PC-3 (cell line): ENCODE results near the gene MEF2B. TPM values are rescaled to one million over a fixed set of nuclear protein-coding genes. Genes with fewer than 3 reads are reported as not detected.

Source experiments
- ATAC-seq: fragments of 200-7000 bp; cut with Tn5 transposase; 2 replicates; pipeline ENCODE4 v1.9.1; 2020; ENCODE audit warnings: mild to moderate bottlenecking, moderate library complexity
- BruUV-seq: library from RNA; stranded (reverse); fragments of 400-500 nt; replicated peaks from 2 replicates; lab custom pipeline; 2021; lab: Mats Ljungman, UMichigan
- CTCF ChIA-PET: fragments of 300-600 bp; sonication (Branson Sonifier 250); formaldehyde crosslinking; loops from one replicate; lab custom pipeline; 2022; ENCODE audit warnings: antibody characterized with exemption; lab: Charles Lee
- POLR2A ChIA-PET: fragments of 300-600 bp; sonication (Branson Sonifier 250); formaldehyde crosslinking; loops from one replicate; lab custom pipeline; 2022; ENCODE audit warnings: antibody characterized with exemption; ENCODE audit not compliant: unreplicated experiment; lab: Charles Lee
- DNase-seq: peaks from one replicate; pipeline ENCODE4 v3.0.0-alpha.2; 2015
- H2AFZ ChIP-seq: fragments of 300-600 bp; sonication (generic); 2 replicates; pipeline ENCODE4 v1.6.0; 2016; ENCODE audit warnings: antibody characterized with exemption, low read length
- H3F3A ChIP-seq: fragments of 300-600 bp; sonication (generic); one replicate; pipeline ENCODE4 v1.6.0; 2017; ENCODE audit warnings: antibody characterized with exemption, low read length, control low read depth, mild to moderate bottlenecking; ENCODE audit not compliant: unreplicated experiment
- H3K27ac ChIP-seq: fragments of 300-600 bp; sonication (generic); 2 replicates; pipeline ENCODE4 v1.5.1; 2016; ENCODE audit warnings: mild to moderate bottlenecking, low read length
- H3K27me3 ChIP-seq: fragments of 300-600 bp; sonication (generic); 2 replicates; pipeline ENCODE4 v1.6.1; 2016; ENCODE audit warnings: low read length, mixed read lengths
- H3K36me3 ChIP-seq: fragments of 300-600 bp; sonication (generic); 2 replicates; pipeline ENCODE4 v1.6.1; 2016; ENCODE audit warnings: low read depth, mixed run types, low read length, mixed read lengths
- H3K4me1 ChIP-seq: fragments of 300-600 bp; sonication (generic); 2 replicates; pipeline ENCODE4 v1.5.1; 2016; ENCODE audit warnings: low read length; ENCODE audit not compliant: insufficient read depth
- H3K4me2 ChIP-seq: fragments of 300-600 bp; sonication (generic); 2 replicates; pipeline ENCODE4 v1.6.0; 2016; ENCODE audit warnings: low read length
- H3K4me3 ChIP-seq: fragments of 300-600 bp; sonication (generic); 2 replicates; pipeline ENCODE4 v1.5.1; 2016; ENCODE audit warnings: mild to moderate bottlenecking, low read length, mixed read lengths
- H3K79me2 ChIP-seq: fragments of 300-600 bp; sonication (generic); 2 replicates; pipeline ENCODE4 v1.6.1; 2017; ENCODE audit warnings: low read length, mixed read lengths
- H3K9ac ChIP-seq: fragments of 300-600 bp; sonication (generic); 2 replicates; pipeline ENCODE4 v1.6.0; 2016; ENCODE audit warnings: mild to moderate bottlenecking, low read length
- H3K9me2 ChIP-seq: fragments of 300-600 bp; sonication (generic); replicated peaks from 2 replicates; pipeline ENCODE4 v1.6.1; 2016; ENCODE audit warnings: mixed run types, low read length, mixed read lengths
- H3K9me3 ChIP-seq: fragments of 300-600 bp; sonication (generic); 2 replicates; pipeline ENCODE4 v1.6.1; 2016; ENCODE audit warnings: low read length, mixed read lengths
- H4K20me1 ChIP-seq: fragments of 300-600 bp; sonication (generic); 2 replicates; pipeline ENCODE4 v1.6.1; 2016; ENCODE audit warnings: low read length, mixed read lengths
- EZH2 ChIP-seq: fragments of 300-600 bp; sonication (generic); IDR thresholded peaks from one replicate; pipeline ENCODE4 v1.6.1; 2017; ENCODE audit warnings: antibody characterized with exemption, mild to moderate bottlenecking, low read length; ENCODE audit not compliant: unreplicated experiment
- EZH2phosphoT487 ChIP-seq: fragments of 300-600 bp; sonication (generic); IDR thresholded peaks from 2 replicates; pipeline ENCODE4 v1.6.1; 2018; ENCODE audit warnings: mild to moderate bottlenecking, antibody characterized with exemption, low read length, borderline replicate concordance
- intact Hi-C: fragments of 100-400 bp; cut with micrococcal nuclease; formaldehyde crosslinking; loops from 2 replicates; pipeline ENCODE4 v1.9.0; 2023
- total RNA-seq: library from RNA; depleted of rRNA; stranded (reverse); fragments of >200 nt; gene quantifications from 2 replicates; pipeline ENCODE4 v1.2.3, GENCODE V29; 2014
- TF ChIP-seq, protein P1 (sequence below): fragments of 300-600 bp; sonication (generic); conservative IDR thresholded peaks from 2 replicates; pipeline ENCODE4 v1.5.1; 2017; ENCODE audit warnings: antibody characterized with exemption, low read depth, mild to moderate bottlenecking, low read length

Gene MEF2B
- total RNA-seq, 1 experiment from 2014 or later, result 0.22 TPM

DNA sequence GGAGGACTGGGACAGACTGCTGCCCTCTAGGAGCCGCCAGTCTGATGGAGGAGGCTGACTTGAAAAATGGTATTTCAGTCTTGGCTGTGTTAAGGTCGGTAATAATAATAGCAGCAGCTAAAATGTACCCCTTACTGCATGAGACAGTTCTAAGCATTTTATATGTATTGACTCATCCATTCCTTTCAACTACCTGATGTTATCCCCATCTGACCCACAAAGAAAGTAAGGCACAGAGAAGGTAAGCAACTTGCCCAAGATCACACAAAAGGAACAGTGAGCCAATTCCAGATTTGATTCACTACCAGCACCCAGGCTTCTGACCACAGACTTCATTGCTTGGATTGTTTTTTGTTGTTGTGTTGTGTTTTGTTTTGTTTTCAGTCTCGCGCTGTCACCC lies 45.7 kb upstream of the MEF2B start:
- ChIA-PET CTCF (no interaction called here), POLR2A (no interaction called here)
- Histone ChIP-seq H3K79me2 (no peaks in the 10 kb centered on the region), H3K9ac (no peak overlapping the region), H3K4me1 (no peaks in the 10 kb centered on the region), H3K27ac (no peak overlapping the region), H4K20me1 (no peaks in the 10 kb centered on the region), H3K9me2 (no peaks in the 10 kb centered on the region), H3K9me3 (no peaks in the 10 kb centered on the region), H3K36me3 (no peaks in the 10 kb centered on the region), H3F3A (no peaks in the 10 kb centered on the region), H3K27me3 (peaks cover 8% of the 10 kb centered on the region), H2AFZ (no peak overlapping the region), H3K4me2 (no peak overlapping the region), H3K4me3 (no peak overlapping the region)
- BruUV-seq, result no TSS peak
- no peak for ATAC-seq
- no peak for DNase-seq
- TF ChIP-seq EZH2 (no peak), EZH2phosphoT487 (no peak)
- TF ChIP-seq, protein P1, sequence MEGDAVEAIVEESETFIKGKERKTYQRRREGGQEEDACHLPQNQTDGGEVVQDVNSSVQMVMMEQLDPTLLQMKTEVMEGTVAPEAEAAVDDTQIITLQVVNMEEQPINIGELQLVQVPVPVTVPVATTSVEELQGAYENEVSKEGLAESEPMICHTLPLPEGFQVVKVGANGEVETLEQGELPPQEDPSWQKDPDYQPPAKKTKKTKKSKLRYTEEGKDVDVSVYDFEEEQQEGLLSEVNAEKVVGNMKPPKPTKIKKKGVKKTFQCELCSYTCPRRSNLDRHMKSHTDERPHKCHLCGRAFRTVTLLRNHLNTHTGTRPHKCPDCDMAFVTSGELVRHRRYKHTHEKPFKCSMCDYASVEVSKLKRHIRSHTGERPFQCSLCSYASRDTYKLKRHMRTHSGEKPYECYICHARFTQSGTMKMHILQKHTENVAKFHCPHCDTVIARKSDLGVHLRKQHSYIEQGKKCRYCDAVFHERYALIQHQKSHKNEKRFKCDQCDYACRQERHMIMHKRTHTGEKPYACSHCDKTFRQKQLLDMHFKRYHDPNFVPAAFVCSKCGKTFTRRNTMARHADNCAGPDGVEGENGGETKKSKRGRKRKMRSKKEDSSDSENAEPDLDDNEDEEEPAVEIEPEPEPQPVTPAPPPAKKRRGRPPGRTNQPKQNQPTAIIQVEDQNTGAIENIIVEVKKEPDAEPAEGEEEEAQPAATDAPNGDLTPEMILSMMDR, result no peak
- intact Hi-C loops, result no loop called here

DNA sequence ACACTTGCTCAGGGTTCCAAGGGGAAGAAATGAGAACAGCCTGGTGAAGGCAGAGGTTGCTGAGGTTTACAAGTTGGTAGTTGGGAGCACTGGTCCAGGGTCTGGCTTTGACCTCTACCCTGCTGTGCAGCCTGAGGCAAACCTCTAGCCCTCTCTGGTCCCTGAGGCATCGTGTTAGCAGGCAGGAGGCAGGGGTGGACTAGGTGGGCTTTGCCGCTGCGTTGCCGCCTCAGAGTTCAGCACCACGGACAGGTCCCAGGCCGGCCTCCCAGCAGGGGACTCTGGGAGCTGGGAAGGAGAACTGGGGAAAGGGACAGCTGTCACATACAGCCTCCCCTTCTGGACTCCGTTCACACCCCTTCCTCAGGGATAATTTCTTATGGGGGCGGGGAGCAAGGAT lies 44.8 kb upstream of the MEF2B start:
- no peak overlapping the region for H3K4me3 ChIP-seq
- H3K9ac ChIP-seq, result no peak overlapping the region
- no TSS peak for BruUV-seq
- H3K4me1 ChIP-seq, result no peaks in the 10 kb centered on the region
- no peaks in the 10 kb centered on the region for H3K9me3 ChIP-seq
- ChIA-PET POLR2A (no interaction called here), CTCF (no interaction called here)
- H4K20me1 ChIP-seq, result no peaks in the 10 kb centered on the region
- intact Hi-C loops, result no loop called here
- peak; percentile 46; the same call in 1 of the 2 replicates for ATAC-seq
- H3F3A ChIP-seq, result no peaks in the 10 kb centered on the region
- no peak overlapping the region for H3K27ac ChIP-seq
- no peak overlapping the region for H3K4me2 ChIP-seq
- no peak for TF ChIP-seq EZH2
- no peak for TF ChIP-seq EZH2phosphoT487
- TF ChIP-seq, protein P1, result no peak
- H3K9me2 ChIP-seq, result no peaks in the 10 kb centered on the region
- no peaks in the 10 kb centered on the region for H3K79me2 ChIP-seq
- H3K27me3 ChIP-seq, result peaks cover 8% of the 10 kb centered on the region
- H3K36me3 ChIP-seq, result no peaks in the 10 kb centered on the region
- peak; percentile 42 for DNase-seq
- H2AFZ ChIP-seq, result no peak overlapping the region

- ChIA-PET POLR2A (no interaction called here), CTCF (no interaction called here)
- no peaks in the 10 kb centered on the region for H4K20me1 ChIP-seq
- no peak overlapping the region for H3K27ac ChIP-seq
- no peak overlapping the region for H3K4me2 ChIP-seq
- H3K27me3 ChIP-seq, result peaks cover 8% of the 10 kb centered on the region
- H3F3A ChIP-seq, result no peaks in the 10 kb centered on the region
- intact Hi-C loops, result no loop called here
- no peak overlapping the region for H3K9ac ChIP-seq
- H3K9me2 ChIP-seq, result no peaks in the 10 kb centered on the region
- BruUV-seq, result no TSS peak
- no peaks in the 10 kb centered on the region for H3K36me3 ChIP-seq
- no peak overlapping the region for H2AFZ ChIP-seq
- TF ChIP-seq, protein P1, result no peak
- TF ChIP-seq EZH2 (no peak), EZH2phosphoT487 (no peak)
- no peaks in the 10 kb centered on the region for H3K9me3 ChIP-seq
- no peak for DNase-seq
- ATAC-seq, result no peak
- H3K4me3 ChIP-seq, result no peak overlapping the region
- no peaks in the 10 kb centered on the region for H3K4me1 ChIP-seq
- H3K79me2 ChIP-seq, result no peaks in the 10 kb centered on the region
Measured at GRCh38 chr19:19214159-19214490, 44.1 kb upstream of the MEF2B start.
